Astrocyte of the cerebellum (primary cell): ENCODE results near the gene CDH26.
"Not testable (repeated sequence)": the region's sequence is repeated elsewhere in the genome, so short reads cannot be mapped to it uniquely, and the experiment has no call there.

Source experiments
- DNase-seq: peaks from one replicate; pipeline ENCODE4 v3.0.0-alpha.2; 2011; ENCODE audit warnings: low read depth
- H3K4me3 ChIP-seq: 2 replicates; pipeline ENCODE4 v1.5.1; 2011; ENCODE audit warnings: mild to moderate bottlenecking, low read depth, low read length, moderate library complexity
- in situ Hi-C: cut with HindIII; loops from 2 replicates; pipeline ENCODE4 v1.10.0; 2017; ENCODE audit warnings: low sequenced_read_pairs
- TF ChIP-seq, protein P1 (sequence below): IDR thresholded peaks from 2 replicates; pipeline ENCODE4 v1.5.1; 2012; ENCODE audit warnings: low read length, low read depth, moderate library complexity, mild to moderate bottlenecking; ENCODE audit errors: missing control alignments

The CDH26 gene

GRCh38 chr20:60038400-60039008 is 80.3 kb downstream of the CDH26 start:
- H3K4me3 ChIP-seq = no peak overlapping the region
- in situ Hi-C loops = no loop called here
- DNase-seq = no peak
- TF ChIP-seq, protein P1, sequence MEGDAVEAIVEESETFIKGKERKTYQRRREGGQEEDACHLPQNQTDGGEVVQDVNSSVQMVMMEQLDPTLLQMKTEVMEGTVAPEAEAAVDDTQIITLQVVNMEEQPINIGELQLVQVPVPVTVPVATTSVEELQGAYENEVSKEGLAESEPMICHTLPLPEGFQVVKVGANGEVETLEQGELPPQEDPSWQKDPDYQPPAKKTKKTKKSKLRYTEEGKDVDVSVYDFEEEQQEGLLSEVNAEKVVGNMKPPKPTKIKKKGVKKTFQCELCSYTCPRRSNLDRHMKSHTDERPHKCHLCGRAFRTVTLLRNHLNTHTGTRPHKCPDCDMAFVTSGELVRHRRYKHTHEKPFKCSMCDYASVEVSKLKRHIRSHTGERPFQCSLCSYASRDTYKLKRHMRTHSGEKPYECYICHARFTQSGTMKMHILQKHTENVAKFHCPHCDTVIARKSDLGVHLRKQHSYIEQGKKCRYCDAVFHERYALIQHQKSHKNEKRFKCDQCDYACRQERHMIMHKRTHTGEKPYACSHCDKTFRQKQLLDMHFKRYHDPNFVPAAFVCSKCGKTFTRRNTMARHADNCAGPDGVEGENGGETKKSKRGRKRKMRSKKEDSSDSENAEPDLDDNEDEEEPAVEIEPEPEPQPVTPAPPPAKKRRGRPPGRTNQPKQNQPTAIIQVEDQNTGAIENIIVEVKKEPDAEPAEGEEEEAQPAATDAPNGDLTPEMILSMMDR = no peak

GRCh38 chr20:60039526-60039925 is 81.3 kb downstream of the CDH26 start:
- TF ChIP-seq, protein P1 = no peak
- in situ Hi-C loops = no loop called here
- no peak overlapping the region for H3K4me3 ChIP-seq
- DNase-seq = no peak

GRCh38 chr20:60040471-60041162 is 82.4 kb downstream of the CDH26 start:
- DNase-seq = no peak
- TF ChIP-seq, protein P1 = no peak
- in situ Hi-C loops = no loop called here
- no peak overlapping the region for H3K4me3 ChIP-seq

- H3K4me3 ChIP-seq, DNase-seq, in situ Hi-C loops: not testable (repeated sequence)
These were observed 83.4 kb downstream of the CDH26 start for GRCh38 chr20:60041436-60042165.

- no peak overlapping the region for H3K4me3 ChIP-seq
- no peak for DNase-seq
- TF ChIP-seq, protein P1 = no peak
- in situ Hi-C loops = no loop called here
These were observed 85.2 kb downstream of the CDH26 start for GRCh38 chr20:60043435-60043834.

DNA sequence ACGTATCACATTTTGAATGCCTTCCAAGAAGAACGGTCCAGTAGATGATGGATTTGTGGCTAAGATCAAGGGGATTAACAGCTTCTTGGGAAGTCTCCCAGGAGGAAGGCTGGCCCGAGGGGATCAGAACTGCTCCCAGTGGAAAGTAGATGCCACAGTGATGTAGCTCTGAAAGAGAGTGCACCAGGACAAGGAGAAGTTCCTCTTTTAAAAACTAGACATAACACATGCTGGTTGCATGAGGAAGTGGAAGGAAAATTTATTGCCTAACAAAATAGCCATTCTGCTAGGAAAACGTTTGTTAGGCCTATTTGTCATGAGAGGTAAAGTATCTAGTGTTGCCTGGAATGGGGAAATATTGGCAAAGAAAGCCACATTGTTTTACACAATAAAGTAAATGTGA is 87.8 kb downstream of the CDH26 start:
- TF ChIP-seq, protein P1 = no peak
- no peak overlapping the region for H3K4me3 ChIP-seq
- in situ Hi-C loops = no loop called here
- peak; percentile 29 for DNase-seq

DNA sequence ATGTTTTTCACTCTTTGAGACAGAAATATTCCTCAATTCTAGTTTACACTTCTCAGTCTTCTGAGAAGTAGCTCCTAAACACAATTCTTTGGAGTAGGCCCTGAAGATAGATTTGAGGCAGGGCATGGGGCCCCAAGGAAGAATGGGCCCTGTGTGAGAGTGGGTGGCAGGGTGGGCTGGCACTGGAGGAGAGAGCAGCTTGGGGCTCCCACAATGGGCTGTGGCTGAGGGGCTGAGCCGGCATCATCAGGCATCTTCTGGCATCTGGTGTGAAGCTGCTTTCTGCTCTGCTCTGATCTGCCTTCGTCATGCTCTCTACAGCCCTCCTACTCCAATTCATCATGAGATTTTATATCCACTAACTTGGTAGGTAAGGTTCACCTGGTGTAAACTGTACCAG is 88.2 kb downstream of the CDH26 start:
- no peak for DNase-seq
- TF ChIP-seq, protein P1 = no peak
- H3K4me3 ChIP-seq = no peak overlapping the region
- in situ Hi-C loops = no loop called here
